H1 (cell line): Measurements from ENCODE around the gene KCNJ10.

Experiments
- BRCA1 ChIP-seq: IDR thresholded peaks from 2 replicates; pipeline ENCODE4 v1.6.1; 2012; ENCODE audit warnings: low read depth, low read length, improper control_type of control experiment
- CHD1 ChIP-seq: IDR thresholded peaks from 2 replicates; pipeline ENCODE4 v1.6.1; 2012; ENCODE audit warnings: low read depth, low read length, improper control_type of control experiment
- CTCF ChIP-seq, 3 experiments: IDR thresholded peaks; 1 replicate in 2 of 3; 2 replicates in 1 of 3; pipeline versions ENCODE4 v1.5.1 to v1.6.1; 2011; ENCODE audit warnings: low read length in 3 of 3, mild to moderate bottlenecking in 3 of 3, inconsistent platforms in 2 of 3, low read depth in 1 of 3, moderate library complexity in 1 of 3; ENCODE audit not compliant: insufficient read depth in 1 of 3; ENCODE audit errors: control extremely low read depth in 1 of 3
- EP300 ChIP-seq, 2 experiments: IDR thresholded peaks; 1 replicate in 1 of 2; 2 replicates in 1 of 2; pipeline ENCODE4 v1.6.1; 2011 to 2012; ENCODE audit warnings: low read depth in 2 of 2, low read length in 2 of 2, mild to moderate bottlenecking in 2 of 2, borderline replicate concordance in 1 of 2, inconsistent platforms in 1 of 2, moderate library complexity in 1 of 2
- EZH2 ChIP-seq: fragments of 200-600 bp; sonication (generic); IDR thresholded peaks from 2 replicates; pipeline ENCODE4 v1.7.1; 2012; ENCODE audit warnings: low read depth, mild to moderate bottlenecking, moderate library complexity, low read length, inconsistent platforms; ENCODE audit not compliant: severe bottlenecking
- GABPA ChIP-seq: IDR thresholded peaks from 2 replicates; pipeline ENCODE4 v1.6.1; 2011; ENCODE audit warnings: mild to moderate bottlenecking, low read length, moderate library complexity, borderline replicate concordance; ENCODE audit not compliant: insufficient read depth
- HDAC2 ChIP-seq, 2 experiments: fragments of 300-600 bp in 1 of 2; sonication (generic) in 1 of 2; IDR thresholded peaks; 2 replicates each; pipeline ENCODE4 v1.6.1; 2011 to 2012; ENCODE audit warnings: low read depth in 2 of 2, low read length in 2 of 2, mild to moderate bottlenecking in 2 of 2, moderate library complexity in 2 of 2, borderline replicate concordance in 1 of 2, inconsistent platforms in 1 of 2
- JUN ChIP-seq: IDR thresholded peaks from 2 replicates; pipeline ENCODE4 v1.6.1; 2011; ENCODE audit warnings: low read depth, mild to moderate bottlenecking, improper control_type of control experiment, low read length
- POLR2A ChIP-seq, 2 experiments: IDR thresholded peaks; 1 replicate in 1 of 2; 2 replicates in 1 of 2; pipeline ENCODE4 v1.6.1; 2011; ENCODE audit warnings: low read depth in 2 of 2, low read length in 2 of 2, mild to moderate bottlenecking in 2 of 2; ENCODE audit errors: control extremely low read depth in 1 of 2
- RAD21 ChIP-seq, 2 experiments: IDR thresholded peaks in 1 of 2; conservative IDR thresholded peaks in 1 of 2; 2 replicates each; pipeline ENCODE4 v1.6.1; 2011; ENCODE audit warnings: low read depth in 2 of 2, low read length in 2 of 2, improper control_type of control experiment in 1 of 2, inconsistent platforms in 1 of 2, mild to moderate bottlenecking in 1 of 2, moderate library complexity in 1 of 2
- RNF2 ChIP-seq: fragments of 200-900, 300-1000 bp; sonication (generic); IDR thresholded peaks from 2 replicates; pipeline ENCODE4 v1.7.1; 2016; ENCODE audit warnings: borderline replicate concordance, low read depth, mild to moderate bottlenecking, antibody characterized with exemption, low read length; ENCODE audit not compliant: poor library complexity, severe bottlenecking; ENCODE audit errors: missing control alignments
- SP1 ChIP-seq: IDR thresholded peaks from 2 replicates; pipeline ENCODE4 v1.6.1; 2011; ENCODE audit warnings: low read depth, low read length
- SUZ12 ChIP-seq: fragments of 200-600 bp; sonication (generic); IDR thresholded peaks from 2 replicates; pipeline ENCODE4 v1.6.1; 2012; ENCODE audit warnings: mild to moderate bottlenecking, inconsistent platforms, low read length, moderate library complexity, mixed read lengths
- TF ChIP-seq, protein P1 (sequence below): IDR thresholded peaks from 2 replicates; pipeline ENCODE4 v1.6.1; 2011; ENCODE audit warnings: low read length, improper control_type of control experiment

GRCh38 chr1:159994896-159995295 is 75.1 kb downstream of the KCNJ10 start:
- TF ChIP-seq RNF2 (no peak), POLR2A (IDR thresholded peaks at IDR 0.05; ENCODE audit: control extremely low read depth in 1 of 2, low read depth in 2 of 2, low read length in 2 of 2) (no peak), BRCA1 (no peak), CTCF (IDR thresholded peaks at IDR 0.05; ENCODE audit: control extremely low read depth in 1 of 3, insufficient read depth in 1 of 3, low read depth in 1 of 3, low read length in 3 of 3) (no peak), SUZ12 (no peak), RAD21 (IDR thresholded peaks at IDR 0.05 in 1 of 2, conservative IDR thresholded peaks at IDR 0.05 in 1 of 2; ENCODE audit: low read depth in 2 of 2, low read length in 2 of 2) (no peak), CHD1 (no peak), JUN (no peak), GABPA (no peak), EZH2 (no peak), EP300 (IDR thresholded peaks at IDR 0.05; ENCODE audit: borderline replicate concordance in 1 of 2, low read depth in 2 of 2, low read length in 2 of 2) (no peak), HDAC2 (IDR thresholded peaks at IDR 0.05; ENCODE audit: borderline replicate concordance in 1 of 2, low read depth in 2 of 2, low read length in 2 of 2) (no peak), SP1 (no peak)
- TF ChIP-seq, protein P1, sequence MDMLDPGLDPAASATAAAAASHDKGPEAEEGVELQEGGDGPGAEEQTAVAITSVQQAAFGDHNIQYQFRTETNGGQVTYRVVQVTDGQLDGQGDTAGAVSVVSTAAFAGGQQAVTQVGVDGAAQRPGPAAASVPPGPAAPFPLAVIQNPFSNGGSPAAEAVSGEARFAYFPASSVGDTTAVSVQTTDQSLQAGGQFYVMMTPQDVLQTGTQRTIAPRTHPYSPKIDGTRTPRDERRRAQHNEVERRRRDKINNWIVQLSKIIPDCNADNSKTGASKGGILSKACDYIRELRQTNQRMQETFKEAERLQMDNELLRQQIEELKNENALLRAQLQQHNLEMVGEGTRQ: no peak
